Esophagus muscularis mucosa (tissue), 4 donors: Measurements from ENCODE around the gene UNC13A. TPM values are rescaled to one million over a fixed set of nuclear protein-coding genes. Genes with fewer than 3 reads are reported as not detected.

Experiments
- DNase-seq: peaks from one replicate; pipeline ENCODE4 v3.0.0-alpha.2; 2017; ENCODE audit errors: extremely low spot score
- H3K27ac ChIP-seq, 4 donors: fragments of 200-600 bp; sonication (generic); replicated peaks in 1 of 4; 1 replicate in 3 of 4; 2 replicates in 1 of 4; pipeline ENCODE4 v1.5.1; 2016 to 2019; ENCODE audit warnings: mild to moderate bottlenecking in 1 of 4
- H3K27me3 ChIP-seq, 4 donors: fragments of 200-600 bp; sonication (generic); one replicate each; pipeline versions ENCODE4 v1.5.1 to v1.6.0; 2016 to 2019
- H3K36me3 ChIP-seq, 4 donors: fragments of 200-600 bp; sonication (generic); one replicate each; pipeline ENCODE4 v1.5.1; 2016 to 2019
- H3K4me1 ChIP-seq, 4 donors: fragments of 200-600 bp; sonication (generic); one replicate each; pipeline ENCODE4 v1.5.1; 2016 to 2019
- H3K4me3 ChIP-seq, 4 donors: fragments of 200-600 bp; sonication (generic); 1 replicate in 2 of 4; 2 replicates in 2 of 4; pipeline ENCODE4 v1.5.1; 2016 to 2019; ENCODE audit warnings: mild to moderate bottlenecking in 4 of 4, moderate library complexity in 1 of 4
- H3K9me3 ChIP-seq, 4 donors: fragments of 200-600 bp; sonication (generic); 1 replicate in 3 of 4; 2 replicates in 1 of 4; pipeline ENCODE4 v1.5.1; 2016 to 2019
- EP300 ChIP-seq: sonication (generic); formaldehyde crosslinking; IDR thresholded peaks from one replicate; pipeline ENCODE4 v1.6.1; 2017; ENCODE audit warnings: antibody characterized with exemption
- POLR2A ChIP-seq: fragments of 450-650 bp; IDR thresholded peaks from one replicate; pipeline ENCODE4 v1.6.1; 2017; ENCODE audit warnings: antibody characterized with exemption, moderate library complexity, mild to moderate bottlenecking, low read depth
- POLR2AphosphoS5 ChIP-seq, 2 donors: sonication (generic); formaldehyde crosslinking; IDR thresholded peaks; one replicate each; pipeline ENCODE4 v1.6.1; 2017; ENCODE audit warnings: antibody characterized with exemption in 2 of 2
- WGBS: methylation state at CpG from one replicate; pipeline ENCODE4 v1.1.5; 2018; 5-methylcytosine and 5-hydroxymethylcytosine counted together
- intact Hi-C: fragments of 100-400 bp; cut with DNase I; formaldehyde crosslinking; loops from one replicate; pipeline ENCODE4 v1.15.1; 2023
- total RNA-seq, 4 donors: library from RNA; depleted of rRNA; stranded (reverse); fragments of >200 nt; gene quantifications; one replicate each; pipeline versions ENCODE4 v1.1.0 to v1.2.1, GENCODE V29; 2016
- TF ChIP-seq, protein P1 (sequence below), 3 experiments: fragments of 200-600 bp in 2 of 3; fragments of 450-650 bp in 1 of 3; sonication (generic) in 2 of 3; IDR thresholded peaks; one replicate each; pipeline ENCODE4 v1.5.1; 2017 to 2019; ENCODE audit warnings: antibody characterized with exemption in 3 of 3, mild to moderate bottlenecking in 2 of 3, moderate library complexity in 1 of 3

Gene UNC13A
- total RNA-seq, 4 donors from 2014 or later, result under 0.01 to 0.23 (median 0.18) TPM

- no peaks in the 10 kb centered on the region for H3K4me1 ChIP-seq
- WGBS, result 69% methylated on average over 1 of the region's 1 CpG
- H3K27ac ChIP-seq, result no peak overlapping the region
- no peaks in the 10 kb centered on the region for H3K36me3 ChIP-seq
- no peak for DNase-seq
- H3K9me3 ChIP-seq, result no peaks in the 10 kb centered on the region
- peaks cover 0 to 57% (median 0%) of the 10 kb centered on the region in 4 donors for H3K27me3 ChIP-seq
- TF ChIP-seq POLR2A (no peak), POLR2AphosphoS5 (IDR thresholded peaks at IDR 0.05) (no peak), EP300 (no peak)
- TF ChIP-seq, protein P1, sequence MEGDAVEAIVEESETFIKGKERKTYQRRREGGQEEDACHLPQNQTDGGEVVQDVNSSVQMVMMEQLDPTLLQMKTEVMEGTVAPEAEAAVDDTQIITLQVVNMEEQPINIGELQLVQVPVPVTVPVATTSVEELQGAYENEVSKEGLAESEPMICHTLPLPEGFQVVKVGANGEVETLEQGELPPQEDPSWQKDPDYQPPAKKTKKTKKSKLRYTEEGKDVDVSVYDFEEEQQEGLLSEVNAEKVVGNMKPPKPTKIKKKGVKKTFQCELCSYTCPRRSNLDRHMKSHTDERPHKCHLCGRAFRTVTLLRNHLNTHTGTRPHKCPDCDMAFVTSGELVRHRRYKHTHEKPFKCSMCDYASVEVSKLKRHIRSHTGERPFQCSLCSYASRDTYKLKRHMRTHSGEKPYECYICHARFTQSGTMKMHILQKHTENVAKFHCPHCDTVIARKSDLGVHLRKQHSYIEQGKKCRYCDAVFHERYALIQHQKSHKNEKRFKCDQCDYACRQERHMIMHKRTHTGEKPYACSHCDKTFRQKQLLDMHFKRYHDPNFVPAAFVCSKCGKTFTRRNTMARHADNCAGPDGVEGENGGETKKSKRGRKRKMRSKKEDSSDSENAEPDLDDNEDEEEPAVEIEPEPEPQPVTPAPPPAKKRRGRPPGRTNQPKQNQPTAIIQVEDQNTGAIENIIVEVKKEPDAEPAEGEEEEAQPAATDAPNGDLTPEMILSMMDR (IDR thresholded peaks at IDR 0.05), result no peak
- H3K4me3 ChIP-seq, result no peak overlapping the region
- intact Hi-C loops, result no loop called here
Observed at GRCh38 chr19:17641846-17642245, 46.3 kb downstream of the UNC13A start.

- Histone ChIP-seq H3K36me3 (no peaks in the 10 kb centered on the region), H3K9me3 (no peaks in the 10 kb centered on the region), H3K27me3 (peaks cover 0 to 50% (median 0%) of the 10 kb centered on the region in 4 donors), H3K4me1 (no peaks in the 10 kb centered on the region), H3K27ac (no peak overlapping the region), H3K4me3 (no peak overlapping the region)
- no peak for DNase-seq
- TF ChIP-seq POLR2A, result no peak
- TF ChIP-seq, protein P1 (IDR thresholded peaks at IDR 0.05), result no peak
- no peak for TF ChIP-seq EP300
- no peak for TF ChIP-seq POLR2AphosphoS5 (IDR thresholded peaks at IDR 0.05)
- 88% methylated on average over 15 of the region's 15 CpGs for WGBS
- intact Hi-C loops, result no loop called here
Observed at GRCh38 chr19:17641181-17641580, 47.0 kb downstream of the UNC13A start.

DNA sequence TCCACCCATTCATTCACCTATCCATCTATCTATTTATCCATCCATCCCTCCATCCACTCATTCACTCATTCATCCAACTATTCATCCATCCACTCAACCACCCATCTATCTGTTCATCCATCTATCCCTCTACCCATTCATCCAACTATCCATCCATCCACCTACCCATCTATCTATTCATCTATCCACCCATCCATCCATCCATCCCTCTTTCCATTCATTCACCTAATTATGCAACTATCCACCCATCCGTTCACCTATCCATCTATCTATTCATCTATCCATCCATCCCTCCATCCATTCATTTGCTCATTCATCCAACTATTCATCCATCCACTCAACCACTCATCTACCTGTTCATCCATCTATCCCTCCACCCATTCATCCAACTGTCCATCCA is 54.5 kb downstream of the UNC13A start:
- H3K4me1 ChIP-seq, result no peaks in the 10 kb centered on the region
- no peak overlapping the region for H3K27ac ChIP-seq
- no peak overlapping the region for H3K4me3 ChIP-seq
- H3K27me3 ChIP-seq, result no peaks in the 10 kb centered on the region
- no peaks in the 10 kb centered on the region for H3K9me3 ChIP-seq
- DNase-seq, result no peak
- no peaks in the 10 kb centered on the region for H3K36me3 ChIP-seq
- no peak for TF ChIP-seq POLR2A
- no peak for TF ChIP-seq POLR2AphosphoS5 (IDR thresholded peaks at IDR 0.05)
- TF ChIP-seq, protein P1 (IDR thresholded peaks at IDR 0.05), result no peak
- no peak for TF ChIP-seq EP300
- intact Hi-C loops, result no loop called here
- 79% methylated on average over 1 of the region's 1 CpG for WGBS

DNA sequence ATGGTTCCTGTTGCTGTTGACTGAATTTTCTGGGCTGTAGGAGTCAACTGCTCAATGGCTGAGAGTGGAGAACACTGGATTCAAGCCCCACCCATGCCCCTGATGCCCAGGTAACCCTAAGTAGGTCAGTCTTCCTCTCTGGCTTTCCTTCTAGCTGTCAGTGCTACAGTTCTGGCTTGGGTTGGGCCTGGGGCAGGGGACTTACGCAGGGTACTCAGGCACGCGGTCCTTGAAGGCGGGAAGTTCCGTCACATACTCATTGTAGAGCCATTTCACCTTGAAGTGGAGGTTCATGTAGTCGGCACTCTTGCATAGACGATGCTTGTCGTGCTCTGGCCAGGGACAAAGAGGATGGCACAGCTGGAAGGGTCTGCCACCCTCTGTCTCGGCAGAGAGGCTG is 55.6 kb downstream of the UNC13A start:
- Histone ChIP-seq H3K9me3 (no peaks in the 10 kb centered on the region), H3K4me3 (no peak overlapping the region), H3K27ac (no peak overlapping the region), H3K4me1 (no peaks in the 10 kb centered on the region), H3K27me3 (peaks cover 0 to 6% (median 0%) of the 10 kb centered on the region in 4 donors), H3K36me3 (no peaks in the 10 kb centered on the region)
- intact Hi-C loops, result no loop called here
- 95% methylated on average over 9 of the region's 9 CpGs for WGBS
- TF ChIP-seq, protein P1 (IDR thresholded peaks at IDR 0.05), result no peak
- TF ChIP-seq EP300, result no peak
- no peak for TF ChIP-seq POLR2AphosphoS5 (IDR thresholded peaks at IDR 0.05)
- no peak for TF ChIP-seq POLR2A
- DNase-seq, result no peak

- no peaks in the 10 kb centered on the region for H3K9me3 ChIP-seq
- 91% methylated on average over 2 of the region's 2 CpGs for WGBS
- no peak for DNase-seq
- TF ChIP-seq EP300 (no peak), POLR2AphosphoS5 (IDR thresholded peaks at IDR 0.05) (no peak)
- TF ChIP-seq, protein P1 (IDR thresholded peaks at IDR 0.05), result no peak
- peaks cover 0 to 10% (median 0%) of the 10 kb centered on the region in 4 donors for H3K27me3 ChIP-seq
- H3K4me3 ChIP-seq, result no peak overlapping the region
- no peak overlapping the region for H3K27ac ChIP-seq
- intact Hi-C loops, result no loop called here
- no peaks in the 10 kb centered on the region for H3K36me3 ChIP-seq
- no peaks in the 10 kb centered on the region for H3K4me1 ChIP-seq
Observed at GRCh38 chr19:17629760-17630159, 58.4 kb downstream of the UNC13A start.
